OCI-M2 (cell line): ENCODE measurements around the gene MINDY4.

Experiments used
- DNase-seq: peaks from one replicate; lab custom pipeline; 2025; ENCODE audit not compliant: unreplicated experiment; lab: John Stamatoyannopoulos, UW

Gene MINDY4

DNA sequence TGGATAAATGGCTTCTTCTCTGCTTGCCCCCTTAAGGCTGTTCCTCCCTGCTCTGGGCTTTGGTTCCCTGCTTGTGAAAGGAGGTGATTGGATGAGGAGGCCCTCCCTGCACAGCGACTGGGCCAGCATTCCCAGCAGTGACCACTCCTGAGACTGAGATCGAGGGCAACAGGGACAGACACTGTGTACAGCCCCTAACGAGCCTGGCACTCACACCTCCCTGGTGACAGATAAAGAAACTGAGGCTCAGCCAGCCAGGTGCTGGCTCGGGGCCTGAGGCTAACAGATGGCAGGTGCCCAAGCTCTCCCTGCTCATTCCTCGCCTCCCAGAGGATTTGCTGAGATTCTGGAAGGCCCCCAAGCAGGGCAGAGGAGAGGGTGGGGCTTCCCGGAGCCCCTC lies 128.4 kb downstream of the MINDY4 start:
- no peak for DNase-seq

DNA sequence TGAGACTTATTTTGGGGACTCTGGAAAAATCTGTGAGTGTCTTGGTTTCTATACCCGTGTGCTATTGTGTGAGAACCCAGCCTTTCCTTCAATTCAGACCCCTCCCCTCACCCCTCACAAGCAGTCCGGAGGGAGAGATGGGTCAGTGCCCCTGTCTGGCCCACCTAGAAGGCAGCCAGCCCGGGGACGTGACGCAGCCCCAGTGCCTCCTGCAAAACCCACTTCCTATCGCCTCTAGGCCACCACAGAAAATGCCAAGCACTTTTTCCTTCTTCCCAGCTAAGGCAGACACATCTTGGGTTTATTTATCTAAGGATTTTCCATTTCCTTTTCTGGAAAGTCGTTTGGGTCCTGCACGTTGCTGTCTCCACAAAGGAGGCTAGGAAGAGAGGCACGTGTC lies 128.8 kb downstream of the MINDY4 start:
- no peak for DNase-seq

DNA sequence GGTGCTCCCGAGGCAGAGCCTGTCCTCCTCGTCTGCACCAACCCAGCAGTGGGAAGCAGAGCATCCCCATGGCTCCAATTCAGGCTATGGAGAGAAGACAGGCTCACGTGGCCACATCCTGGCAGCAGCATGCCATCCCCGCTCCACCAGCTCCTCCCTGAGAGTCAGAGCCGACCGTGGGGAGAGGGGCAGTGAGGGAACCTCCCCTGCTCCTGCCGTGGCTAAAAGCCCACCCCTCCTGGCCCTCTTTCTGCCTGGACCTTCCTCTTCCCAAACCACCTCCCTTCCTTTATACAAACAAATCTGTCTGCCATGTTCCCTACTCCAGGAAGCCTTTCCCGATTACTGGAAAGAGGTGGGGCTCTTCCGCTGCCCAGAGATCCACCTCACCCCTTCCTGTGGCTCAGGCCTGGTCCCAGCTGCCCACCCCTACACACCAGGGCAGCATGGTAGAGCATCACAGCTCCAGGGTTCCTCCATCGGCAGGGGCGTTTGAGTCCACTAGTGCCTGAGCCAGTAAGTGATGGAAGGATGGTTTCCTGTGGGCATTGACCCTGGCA lies 129.7 kb downstream of the MINDY4 start:
- DNase-seq: no peak

DNA sequence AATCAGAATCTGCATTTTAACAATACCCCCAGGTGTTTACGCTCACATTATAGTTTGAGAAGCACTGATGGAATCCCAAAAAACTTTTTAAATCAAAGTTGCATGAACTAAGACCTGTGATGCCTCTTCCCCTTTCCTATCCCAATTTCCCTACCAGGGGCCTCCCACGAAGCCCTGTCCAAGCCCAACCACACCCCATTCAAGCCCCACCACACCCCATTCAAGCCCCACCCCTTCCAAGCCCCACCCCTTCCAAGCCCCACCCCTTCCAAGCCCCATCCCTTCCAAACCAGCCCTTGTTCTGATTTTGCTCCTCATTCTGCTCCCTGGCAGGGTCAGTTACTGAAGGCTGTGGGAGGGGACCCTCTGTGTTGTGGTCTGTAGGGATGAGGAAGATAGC lies 130.6 kb downstream of the MINDY4 start:
- no peak for DNase-seq

DNA sequence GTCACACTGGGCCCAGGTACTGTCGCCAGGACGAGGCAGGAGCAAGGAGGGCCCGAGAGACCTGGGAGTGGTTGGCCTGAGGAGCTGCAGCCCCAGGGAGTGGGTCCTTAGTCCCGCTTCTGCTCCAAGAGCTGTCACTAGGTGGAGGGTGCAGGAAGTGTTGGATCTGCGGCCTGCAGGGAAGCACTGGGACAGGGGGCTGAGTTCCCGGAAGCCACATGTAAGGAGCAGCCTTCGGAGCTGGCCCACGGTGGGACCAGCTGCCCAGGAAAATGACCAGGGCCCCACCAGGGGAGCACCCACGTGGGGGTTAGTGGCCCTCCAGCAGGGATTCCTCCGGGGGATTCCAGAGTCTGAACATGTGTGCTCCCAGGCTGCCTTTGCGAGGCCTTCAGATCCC lies 131.2 kb downstream of the MINDY4 start:
- DNase-seq: no peak

DNA sequence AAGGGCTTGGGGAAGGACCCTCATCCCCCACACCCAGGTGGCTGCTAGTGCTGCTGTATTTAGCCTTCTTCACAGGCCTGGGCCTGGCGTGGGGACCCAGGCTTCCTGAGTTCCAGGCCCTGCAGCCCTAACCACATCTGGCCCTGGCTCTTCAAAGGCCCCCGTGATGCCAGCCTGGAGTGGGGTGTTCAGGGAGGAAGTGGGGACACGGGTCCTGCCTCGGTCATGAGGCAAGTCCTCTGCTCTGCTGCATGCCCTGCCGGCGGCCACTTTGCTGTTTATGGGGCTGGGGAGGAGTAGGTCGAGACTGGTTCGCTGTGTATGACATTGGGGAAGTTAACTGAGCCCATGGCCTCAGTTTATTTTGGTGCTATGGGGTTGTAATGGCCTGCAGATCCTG lies 131.9 kb downstream of the MINDY4 start:
- DNase-seq: no peak

DNA sequence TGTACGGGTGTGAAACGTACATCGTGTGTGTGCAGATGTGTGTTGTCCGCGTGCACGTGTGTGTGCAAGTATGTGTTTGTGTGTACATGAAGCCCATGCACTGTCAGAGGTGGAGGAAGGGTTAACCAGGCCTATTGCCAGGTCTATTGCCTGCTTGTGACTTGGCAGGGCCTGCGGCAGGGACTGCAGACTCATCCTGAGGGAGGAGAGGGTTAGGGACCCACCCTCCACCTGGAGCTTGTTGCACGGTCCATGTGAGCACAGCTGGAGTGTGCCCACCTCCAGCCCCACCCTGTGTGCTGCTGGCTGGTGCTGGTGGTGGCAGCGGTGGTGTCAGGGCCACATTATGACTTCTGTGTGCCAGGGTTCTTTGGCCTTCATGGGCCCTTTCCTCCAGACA lies 133.3 kb downstream of the MINDY4 start:
- no peak for DNase-seq

DNA sequence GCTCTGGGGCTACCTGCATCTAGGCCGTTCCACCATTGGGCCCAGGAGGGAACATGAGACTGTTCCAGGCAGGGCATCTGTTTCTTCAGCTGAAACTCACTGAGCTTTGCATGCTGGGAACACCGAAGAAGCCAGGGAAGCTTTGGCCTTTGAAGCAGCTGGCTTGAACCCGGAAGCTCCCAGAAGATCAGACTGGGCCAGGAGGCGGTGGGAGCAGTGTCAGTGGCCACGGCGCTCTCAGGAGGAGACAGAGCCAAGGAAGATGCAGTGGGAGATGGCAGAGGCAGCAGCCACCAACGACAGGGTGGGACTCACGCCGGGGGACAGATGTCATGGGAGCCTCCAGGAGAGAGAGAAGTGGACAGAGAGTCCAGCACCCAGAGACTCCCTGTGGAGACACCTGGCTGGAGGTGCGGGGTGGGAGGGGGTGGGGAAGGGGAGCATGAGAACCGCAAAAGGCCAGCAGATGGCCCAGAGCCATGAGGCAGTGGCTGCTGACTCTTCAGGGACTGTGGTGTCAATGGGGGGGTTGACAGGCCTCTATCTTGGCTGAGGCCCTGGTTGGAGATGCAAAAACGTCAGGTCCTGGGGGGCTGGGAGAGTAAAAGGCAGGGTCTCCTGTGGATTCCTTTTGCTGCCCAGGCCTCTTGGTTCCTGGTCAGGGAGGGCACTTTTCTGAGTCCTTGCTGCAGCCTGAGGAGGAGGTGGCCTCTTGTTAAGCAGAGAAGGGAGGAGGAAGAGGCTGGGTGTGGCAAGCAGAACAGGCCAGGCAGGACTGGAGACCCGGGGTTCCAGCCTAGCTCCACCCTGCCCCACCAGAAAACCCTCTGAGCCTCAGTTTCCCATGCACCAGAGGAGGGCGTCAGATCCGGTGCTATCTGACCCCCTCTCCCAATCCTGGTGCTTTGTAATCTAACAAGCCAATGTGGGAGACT lies 134.1 kb downstream of the MINDY4 start:
- DNase-seq: no peak

DNA sequence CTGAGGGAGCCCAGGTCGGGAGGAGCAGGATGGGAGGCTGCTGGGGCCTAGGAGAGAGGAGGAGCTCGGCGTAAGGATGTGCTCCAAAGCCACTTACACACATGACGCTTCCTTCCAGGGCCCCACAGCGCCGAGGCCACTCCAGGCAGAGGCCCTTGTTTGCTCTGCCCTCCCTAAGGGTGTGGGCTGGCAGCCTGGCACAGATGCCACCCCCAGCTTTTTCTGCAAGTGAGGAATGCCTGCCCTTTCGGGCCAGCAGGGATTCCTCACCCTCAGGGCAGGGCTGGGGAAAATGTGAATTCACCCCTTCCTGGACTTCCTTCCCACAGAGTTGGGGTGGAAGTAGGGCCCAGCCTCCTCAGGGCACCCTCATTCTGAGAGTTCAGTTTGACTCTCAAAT lies 134.8 kb downstream of the MINDY4 start:
- no peak for DNase-seq

DNA sequence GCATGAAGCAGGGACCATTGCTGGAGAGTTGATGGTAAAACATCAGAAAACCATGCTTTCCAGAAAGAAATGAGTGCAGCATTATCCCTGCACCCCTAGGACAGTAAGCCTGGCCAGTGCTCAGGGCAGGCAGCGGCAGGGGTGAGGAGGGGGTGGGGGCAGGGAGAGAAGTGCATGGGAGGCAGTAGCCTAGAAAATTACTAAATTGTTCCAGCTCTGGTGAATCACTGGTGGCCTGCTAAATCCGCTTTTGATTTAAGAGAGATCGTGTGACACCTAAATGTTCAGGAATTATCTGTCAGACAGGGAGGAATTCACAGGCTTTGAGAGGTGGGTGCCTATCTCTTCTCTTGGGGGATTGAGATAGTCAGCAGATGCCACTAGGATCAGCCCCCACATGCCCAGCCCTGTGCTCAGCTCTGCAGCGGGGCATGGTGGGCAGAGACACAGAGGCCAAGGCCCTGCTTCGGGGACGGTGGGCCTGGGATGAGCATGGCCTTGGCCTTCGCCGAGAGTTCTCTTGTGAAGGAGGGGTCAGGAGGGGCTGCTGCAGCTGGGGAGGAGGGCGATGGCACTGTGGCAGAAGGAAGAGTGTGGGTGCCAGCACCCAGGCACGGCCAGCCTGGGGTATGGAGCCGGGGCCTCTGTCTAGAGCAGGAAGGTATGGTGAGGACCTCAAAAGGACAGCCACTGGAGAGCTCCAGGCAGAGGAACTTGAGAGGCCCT lies 135.5 kb downstream of the MINDY4 start:
- no peak for DNase-seq

DNA sequence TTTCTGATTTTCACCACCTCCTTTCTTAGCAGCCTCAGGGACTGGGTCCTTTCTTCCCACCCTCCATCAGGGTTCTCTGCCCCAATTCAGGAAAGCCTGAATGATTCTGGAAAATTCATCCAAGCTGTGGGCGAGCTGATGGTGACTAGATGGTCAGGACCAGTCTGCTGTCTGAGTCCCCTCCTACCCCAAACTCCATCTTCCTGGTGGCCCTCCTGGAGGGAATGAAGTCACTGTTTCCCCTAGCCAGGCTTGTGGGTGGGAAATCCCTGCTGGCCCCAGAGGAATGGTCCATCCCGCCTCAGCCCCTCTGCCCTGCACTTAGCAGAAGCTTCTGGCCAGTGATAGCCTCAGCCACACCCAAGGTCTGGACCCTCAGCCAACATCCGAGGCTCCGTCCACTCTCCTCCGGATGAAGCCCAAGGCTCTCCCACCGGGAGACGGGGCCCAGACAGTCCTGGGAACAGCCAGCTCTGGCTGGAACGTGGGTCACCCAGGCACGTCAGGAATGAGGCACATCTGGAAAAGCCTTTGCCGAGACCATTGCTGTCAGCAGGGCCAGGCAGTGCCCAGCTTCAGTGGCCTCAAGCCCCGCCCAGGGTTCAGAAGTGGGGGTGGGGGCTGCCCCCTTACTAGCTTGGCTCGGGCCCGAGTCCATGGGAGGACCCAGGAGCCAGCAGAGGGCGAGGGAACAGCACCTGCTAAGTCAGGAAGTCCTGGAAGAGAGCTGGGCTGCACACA lies 136.5 kb downstream of the MINDY4 start:
- no peak for DNase-seq

DNA sequence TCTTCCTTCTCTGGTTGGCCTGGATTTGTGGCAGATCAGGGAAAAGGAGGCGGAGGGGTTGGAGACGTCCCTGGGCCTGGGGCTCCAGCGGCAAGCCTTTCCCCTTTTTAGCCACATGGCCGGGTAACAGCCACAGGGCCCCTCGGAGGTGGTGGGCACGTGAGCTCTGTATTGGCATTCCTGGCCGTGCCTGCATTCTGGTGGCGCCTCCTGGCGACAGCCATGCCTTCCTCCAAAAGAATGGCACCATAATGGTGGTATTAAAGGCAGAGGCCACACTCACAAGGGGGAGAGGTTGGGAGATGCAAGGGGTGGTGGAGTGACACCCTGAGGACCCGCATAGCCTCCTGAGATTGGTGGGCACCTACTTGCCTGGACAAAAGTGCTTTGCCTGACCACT lies 137.5 kb downstream of the MINDY4 start:
- no peak for DNase-seq

DNA sequence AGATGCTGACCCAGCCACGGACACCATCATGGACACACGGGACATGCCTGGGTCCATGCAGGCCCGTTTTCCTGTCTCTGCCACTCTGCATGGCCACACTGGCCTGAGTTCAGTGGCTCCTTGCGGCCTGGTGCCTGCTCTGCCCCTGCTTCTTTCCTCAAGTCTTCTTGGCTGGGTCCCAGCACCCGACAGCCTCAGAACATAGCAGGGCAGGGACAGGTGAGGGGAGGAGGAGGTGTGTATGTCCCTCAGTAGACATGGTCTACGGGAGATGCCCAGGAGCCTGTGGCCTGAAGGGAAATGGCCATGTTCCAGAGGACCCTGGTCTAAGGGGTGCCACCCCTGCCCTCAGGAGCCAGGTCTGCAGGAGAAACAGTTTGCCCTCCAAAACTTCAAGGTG lies 138.2 kb downstream of the MINDY4 start:
- no peak for DNase-seq

DNA sequence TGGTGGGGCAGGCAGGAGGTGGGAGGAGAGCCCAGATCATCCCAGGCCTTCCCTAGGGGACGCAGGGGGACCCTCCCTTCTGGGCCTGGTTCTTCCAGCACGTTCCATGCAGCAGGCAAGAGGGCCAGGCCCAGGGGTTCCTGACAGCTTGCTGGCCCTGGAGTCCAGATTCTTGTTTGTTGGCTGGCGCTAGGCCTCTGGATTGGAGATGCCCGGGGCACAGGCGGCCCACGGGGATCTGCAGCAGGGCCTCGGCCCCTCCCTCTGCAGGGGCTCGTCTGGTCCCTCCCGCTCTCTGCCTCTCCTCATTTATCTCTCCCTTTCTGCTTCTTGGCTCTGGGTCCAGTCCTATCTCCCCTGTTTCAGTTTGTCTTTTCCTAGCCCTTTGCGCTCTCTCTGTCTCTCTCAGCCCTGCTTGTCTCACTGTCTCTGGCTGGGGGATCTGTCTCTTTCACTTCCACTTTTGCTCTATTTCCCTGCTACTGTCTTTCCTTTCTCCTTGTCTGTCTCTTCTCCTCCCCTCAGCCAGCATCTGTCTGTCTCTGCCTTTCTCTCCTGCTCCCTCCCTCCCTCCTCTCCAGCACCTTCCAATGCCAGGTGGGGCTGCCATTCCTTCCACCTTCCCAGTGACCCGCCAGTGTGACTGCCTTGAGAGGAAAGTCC lies 139.3 kb downstream of the MINDY4 start:
- no peak for DNase-seq

DNA sequence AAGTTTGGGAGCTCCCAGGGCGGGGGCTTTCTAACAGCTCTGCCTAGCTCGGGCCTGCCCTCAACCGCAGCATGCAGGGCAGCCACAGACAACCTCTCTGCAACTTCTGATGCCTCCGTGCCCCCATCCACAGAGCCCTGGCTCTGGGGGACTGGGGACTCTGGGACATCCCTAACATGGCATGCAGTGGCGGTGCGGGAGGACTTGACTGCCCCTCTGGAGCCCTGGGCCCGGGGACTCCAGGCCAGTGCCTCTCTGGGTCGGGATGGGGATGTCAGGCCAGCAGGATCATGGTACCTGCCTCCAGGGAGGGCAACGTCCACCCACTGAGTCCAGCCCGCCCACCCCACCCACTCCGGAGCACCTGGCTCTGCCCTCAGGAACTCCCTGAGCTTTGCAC lies 139.9 kb downstream of the MINDY4 start:
- no peak for DNase-seq

DNA sequence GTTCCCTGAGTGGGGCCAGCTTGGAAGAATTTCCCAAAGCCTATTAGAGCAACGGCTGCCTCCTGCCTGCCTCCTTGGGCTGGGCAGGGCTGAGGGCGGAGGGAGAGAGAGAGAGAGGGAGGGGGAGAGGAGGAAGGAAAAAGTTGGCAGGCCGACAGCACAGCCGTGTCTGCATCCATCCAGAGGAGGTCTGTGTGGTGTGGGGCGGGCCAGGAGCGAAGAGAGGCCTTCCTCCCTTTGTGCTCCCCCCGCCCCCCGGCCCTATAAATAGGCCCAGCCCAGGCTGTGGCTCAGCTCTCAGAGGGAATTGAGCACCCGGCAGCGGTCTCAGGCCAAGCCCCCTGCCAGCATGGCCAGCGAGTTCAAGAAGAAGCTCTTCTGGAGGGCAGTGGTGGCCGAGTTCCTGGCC lies 140.3 kb downstream of the MINDY4 start, which contains the start of gene AQP1:
Gene AQP1, plus strand, starts transcription at position 293 of the 409 bp plus-strand sequence. Its CDS starts 57 bp downstream, at position 350.
- no peak for DNase-seq

DNA sequence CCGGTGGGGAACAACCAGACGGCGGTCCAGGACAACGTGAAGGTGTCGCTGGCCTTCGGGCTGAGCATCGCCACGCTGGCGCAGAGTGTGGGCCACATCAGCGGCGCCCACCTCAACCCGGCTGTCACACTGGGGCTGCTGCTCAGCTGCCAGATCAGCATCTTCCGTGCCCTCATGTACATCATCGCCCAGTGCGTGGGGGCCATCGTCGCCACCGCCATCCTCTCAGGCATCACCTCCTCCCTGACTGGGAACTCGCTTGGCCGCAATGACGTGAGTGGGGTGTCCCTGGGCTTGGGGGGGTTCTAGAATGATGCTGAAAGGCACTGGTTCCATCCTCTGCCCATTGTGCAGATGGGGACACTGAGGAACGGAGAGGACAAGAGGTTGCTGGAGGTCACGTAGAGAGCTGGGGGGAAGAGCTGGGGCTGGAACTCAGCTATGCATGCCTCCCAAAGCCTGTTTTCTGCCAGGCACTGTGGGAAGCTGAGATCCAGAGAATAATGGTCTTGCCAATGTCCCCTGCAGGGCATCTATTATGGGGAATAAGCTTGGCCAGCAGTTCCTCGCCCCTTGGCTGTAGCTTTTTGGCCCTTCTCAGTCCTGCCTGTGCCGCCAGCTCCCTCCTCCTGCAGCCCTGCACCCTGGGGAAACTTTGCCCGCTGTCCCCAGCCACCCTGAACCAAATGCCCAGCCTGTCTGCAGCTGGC lies 141.0 kb downstream of the MINDY4 start:
- no peak for DNase-seq

DNA sequence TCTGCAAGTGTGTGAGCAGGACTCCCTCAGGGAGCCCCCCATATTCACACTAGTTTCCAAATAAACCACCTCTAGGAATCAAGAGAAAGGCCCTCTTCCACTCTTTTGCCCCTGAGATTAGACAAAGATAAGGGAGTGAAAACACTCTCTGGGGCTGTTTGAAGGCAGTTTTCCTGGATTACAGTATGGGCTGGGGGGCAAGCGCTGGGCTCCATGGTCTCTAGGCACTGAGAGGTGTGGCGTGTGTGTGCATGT lies 141.4 kb downstream of the MINDY4 start:
- no peak for DNase-seq

DNA sequence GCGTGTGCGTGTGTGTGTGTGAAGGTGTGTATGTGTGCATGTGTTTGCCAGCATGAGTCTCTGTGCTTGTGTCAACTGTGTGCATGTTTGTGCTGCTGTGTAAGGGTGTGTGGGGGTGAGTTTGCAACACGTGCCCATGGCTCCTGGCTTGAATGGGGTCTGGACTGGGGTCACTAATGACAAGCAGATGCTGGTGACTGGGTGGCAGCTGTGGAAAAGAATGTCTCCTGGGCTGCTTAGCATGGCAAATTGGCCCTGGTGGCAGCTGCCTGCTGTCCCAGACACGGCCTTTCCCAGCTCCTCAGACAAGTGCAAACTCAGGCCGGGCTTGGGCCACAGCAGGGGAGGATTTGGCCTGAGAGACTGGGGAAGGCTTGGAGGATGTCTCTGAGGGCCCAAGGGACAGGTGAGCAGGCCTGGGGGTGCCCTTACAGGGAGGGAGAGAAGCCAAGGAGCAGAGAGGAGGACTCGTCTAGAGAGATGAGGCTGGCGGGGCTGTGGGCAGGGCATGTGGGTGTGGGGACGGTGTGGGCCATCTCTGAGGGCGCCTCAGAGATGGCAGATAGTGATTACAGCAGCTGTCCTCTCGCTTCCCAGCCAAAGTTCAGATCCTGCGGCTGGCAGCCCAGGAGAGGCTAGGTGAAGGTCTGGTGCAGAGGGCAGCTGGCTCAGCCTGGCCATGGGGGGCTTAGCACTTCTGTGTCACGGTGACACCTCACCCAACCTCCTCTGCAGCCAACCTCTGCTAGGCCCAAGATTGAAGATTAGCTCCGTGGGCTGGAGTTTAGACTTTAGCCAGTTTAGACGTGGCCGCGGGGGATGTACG lies 142.0 kb downstream of the MINDY4 start:
- DNase-seq: no peak
